H1 (cell line): ENCODE measurements around the gene PANX2.

ENCODE experiments used
- CEBPB ChIP-seq: IDR thresholded peaks from 2 replicates; pipeline ENCODE4 v1.6.1; 2012; ENCODE audit warnings: low read depth, low read length
- CHD1 ChIP-seq: IDR thresholded peaks from 2 replicates; pipeline ENCODE4 v1.6.1; 2012; ENCODE audit warnings: low read depth, low read length, improper control_type of control experiment
- CREB1 ChIP-seq: IDR thresholded peaks from 2 replicates; pipeline ENCODE4 v1.6.1; 2012; ENCODE audit warnings: inconsistent platforms
- EP300 ChIP-seq, 2 experiments: IDR thresholded peaks; 1 replicate in 1 of 2; 2 replicates in 1 of 2; pipeline ENCODE4 v1.6.1; 2011 to 2012; ENCODE audit warnings: low read depth in 2 of 2, low read length in 2 of 2, mild to moderate bottlenecking in 2 of 2, borderline replicate concordance in 1 of 2, inconsistent platforms in 1 of 2, moderate library complexity in 1 of 2
- POLR2A ChIP-seq, 2 experiments: IDR thresholded peaks; 1 replicate in 1 of 2; 2 replicates in 1 of 2; pipeline ENCODE4 v1.6.1; 2011; ENCODE audit warnings: low read depth in 2 of 2, low read length in 2 of 2, mild to moderate bottlenecking in 2 of 2; ENCODE audit errors: control extremely low read depth in 1 of 2
- SIRT6 ChIP-seq: IDR thresholded peaks from one replicate; pipeline ENCODE4 v1.7.1; 2012; ENCODE audit warnings: low read length, inconsistent platforms
- SP1 ChIP-seq: IDR thresholded peaks from 2 replicates; pipeline ENCODE4 v1.6.1; 2011; ENCODE audit warnings: low read depth, low read length
- TF ChIP-seq, protein P1 (sequence below), 3 experiments: IDR thresholded peaks; 1 replicate in 2 of 3; 2 replicates in 1 of 3; pipeline versions ENCODE4 v1.5.1 to v1.6.1; 2011; ENCODE audit warnings: low read length in 3 of 3, mild to moderate bottlenecking in 3 of 3, inconsistent platforms in 2 of 3, low read depth in 1 of 3, moderate library complexity in 1 of 3; ENCODE audit not compliant: insufficient read depth in 1 of 3; ENCODE audit errors: control extremely low read depth in 1 of 3
- TF ChIP-seq, protein P2 (sequence below): IDR thresholded peaks from 2 replicates; pipeline ENCODE4 v1.6.1; 2011; ENCODE audit warnings: low read depth, mild to moderate bottlenecking, low read length; ENCODE audit not compliant: insufficient read depth

DNA sequence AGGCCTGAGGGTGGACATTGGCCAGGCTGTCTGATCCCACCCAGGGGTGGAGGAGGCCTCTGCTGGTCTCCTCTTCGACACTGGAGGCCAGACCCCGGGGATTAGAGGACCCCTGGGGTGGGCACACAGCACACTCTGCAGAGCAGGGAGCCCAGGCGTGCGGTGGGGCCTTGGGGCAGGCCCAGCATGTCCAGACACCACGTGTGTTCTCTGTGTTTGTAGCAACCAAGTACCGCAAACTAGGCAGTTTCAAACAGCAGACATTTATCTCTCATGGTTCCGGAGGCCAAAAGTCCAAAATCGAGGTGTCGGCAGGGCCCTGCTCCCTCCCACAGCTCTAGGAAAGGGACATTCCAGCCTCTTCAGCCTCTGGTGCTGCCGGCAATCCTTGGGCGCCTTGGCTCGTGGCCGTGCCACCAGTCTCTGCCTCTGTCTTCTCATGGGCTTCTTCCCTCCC lies 1.5 kb downstream of the PANX2 start:
- TF ChIP-seq, protein P1, sequence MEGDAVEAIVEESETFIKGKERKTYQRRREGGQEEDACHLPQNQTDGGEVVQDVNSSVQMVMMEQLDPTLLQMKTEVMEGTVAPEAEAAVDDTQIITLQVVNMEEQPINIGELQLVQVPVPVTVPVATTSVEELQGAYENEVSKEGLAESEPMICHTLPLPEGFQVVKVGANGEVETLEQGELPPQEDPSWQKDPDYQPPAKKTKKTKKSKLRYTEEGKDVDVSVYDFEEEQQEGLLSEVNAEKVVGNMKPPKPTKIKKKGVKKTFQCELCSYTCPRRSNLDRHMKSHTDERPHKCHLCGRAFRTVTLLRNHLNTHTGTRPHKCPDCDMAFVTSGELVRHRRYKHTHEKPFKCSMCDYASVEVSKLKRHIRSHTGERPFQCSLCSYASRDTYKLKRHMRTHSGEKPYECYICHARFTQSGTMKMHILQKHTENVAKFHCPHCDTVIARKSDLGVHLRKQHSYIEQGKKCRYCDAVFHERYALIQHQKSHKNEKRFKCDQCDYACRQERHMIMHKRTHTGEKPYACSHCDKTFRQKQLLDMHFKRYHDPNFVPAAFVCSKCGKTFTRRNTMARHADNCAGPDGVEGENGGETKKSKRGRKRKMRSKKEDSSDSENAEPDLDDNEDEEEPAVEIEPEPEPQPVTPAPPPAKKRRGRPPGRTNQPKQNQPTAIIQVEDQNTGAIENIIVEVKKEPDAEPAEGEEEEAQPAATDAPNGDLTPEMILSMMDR (IDR thresholded peaks at IDR 0.05; ENCODE audit: control extremely low read depth in 1 of 3, insufficient read depth in 1 of 3, low read depth in 1 of 3, low read length in 3 of 3), result no peak
- TF ChIP-seq POLR2A (IDR thresholded peaks at IDR 0.05; ENCODE audit: control extremely low read depth in 1 of 2, low read depth in 2 of 2, low read length in 2 of 2) (no peak), CREB1 (no peak), SIRT6 (no peak), SP1 (no peak), EP300 (IDR thresholded peaks at IDR 0.05; ENCODE audit: borderline replicate concordance in 1 of 2, low read depth in 2 of 2, low read length in 2 of 2) (no peak), CHD1 (no peak), CEBPB (no peak)
- TF ChIP-seq, protein P2, sequence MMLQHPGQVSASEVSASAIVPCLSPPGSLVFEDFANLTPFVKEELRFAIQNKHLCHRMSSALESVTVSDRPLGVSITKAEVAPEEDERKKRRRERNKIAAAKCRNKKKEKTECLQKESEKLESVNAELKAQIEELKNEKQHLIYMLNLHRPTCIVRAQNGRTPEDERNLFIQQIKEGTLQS, result no peak
